K562 (cell line): ENCODE measurements around the gene RGS6. TPM values are rescaled to one million over a fixed set of nuclear protein-coding genes. Genes with fewer than 3 reads are reported as not detected.

Experiments used
- CHD4 ChIP-seq: fragments of 200-600 bp; sonication (generic); IDR thresholded peaks from 3 replicates; pipeline ENCODE4 v1.6.1; 2012; ENCODE audit warnings: low read depth, mild to moderate bottlenecking, mixed read lengths, low read length, inconsistent platforms; ENCODE audit not compliant: insufficient read depth, insufficient replicate concordance, poor library complexity, severe bottlenecking
- CREM ChIP-seq: IDR thresholded peaks from 2 replicates; pipeline ENCODE4 v1.6.1; 2014; ENCODE audit warnings: antibody characterized with exemption, low read depth
- CTCF ChIP-seq, 3 experiments: IDR thresholded peaks in 2 of 3; conservative IDR thresholded peaks in 1 of 3; 2 replicates each; pipeline ENCODE4 v1.5.1; 2011 to 2012; ENCODE audit warnings: low read length in 3 of 3, mild to moderate bottlenecking in 3 of 3, control low read depth in 2 of 3, improper control_type of control experiment in 1 of 3, inconsistent platforms in 1 of 3, low read depth in 1 of 3, mixed read lengths in 1 of 3, moderate library complexity in 1 of 3; ENCODE audit not compliant: insufficient read depth in 2 of 3
- GABPB1 ChIP-seq: sonication (generic); formaldehyde crosslinking; IDR thresholded peaks from 2 replicates; pipeline ENCODE4 v1.8.0; 2022; ENCODE audit warnings: mild to moderate bottlenecking, missing genetic modification reagents
- HNRNPH1 ChIP-seq: fragments of 200-400 bp; formaldehyde crosslinking; optimal IDR thresholded peaks from 2 replicates; pipeline ENCODE3; 2017; ENCODE audit warnings: low read depth, mild to moderate bottlenecking, low read length, moderate library complexity
- PYGO2 ChIP-seq: fragments of 450-650 bp; IDR thresholded peaks from 2 replicates; pipeline ENCODE4 v1.6.1; 2016; ENCODE audit warnings: mild to moderate bottlenecking, missing genetic modification characterization, moderate library complexity, missing compliant biosample characterization
- REST ChIP-seq, 2 experiments: fragments of 450-650 bp; formaldehyde crosslinking in 1 of 2; IDR thresholded peaks; 2 replicates each; pipeline versions ENCODE4 v1.4.0 to v1.6.1; 2014 to 2020; ENCODE audit warnings: mild to moderate bottlenecking in 2 of 2, borderline replicate concordance in 1 of 2, low read depth in 1 of 2
- ZBTB2 ChIP-seq: fragments of 450-650 bp; IDR thresholded peaks from 2 replicates; pipeline ENCODE4 v1.6.1; 2016; ENCODE audit warnings: antibody characterized with exemption
- polyA plus RNA-seq, 8 experiments: library from polyadenylated mRNA; depleted of rRNA in 4 of 8; stranded (reverse) in 5 of 8; unstranded in 3 of 8; fragments of >200 nt; fragmentation: Nextera tagmentation in 2 of 8; fragmentation: Illumina TruSeq in 1 of 8; extraction: Ambion mirVana in 2 of 8; extraction: Trizol in 1 of 8; gene quantifications; 2 replicates each; pipeline versions ENCODE4 v1.2.1 to v1.2.3, GENCODE V29; 2011 to 2014; ENCODE audit warnings: inconsistent platforms in 1 of 8, missing spikeins in 1 of 8
- total RNA-seq, 7 experiments: library from RNA; depleted of rRNA in 6 of 7; stranded (reverse); fragments of >200 nt in 6 of 7; fragmentation: Illumina TruSeq in 2 of 7; extraction: Trizol in 2 of 7; gene quantifications; 2 replicates each; pipeline versions ENCODE4 v1.2.1 to v1.2.3, GENCODE V29; 2011 to 2021; ENCODE audit warnings: low replicate concordance in 1 of 7

Gene RGS6
- total and polyA plus RNA-seq, 9 of the 15 experiments (the other 6 are each of a cell fraction or from before 2014, with no cell fraction given) = not detected

- TF ChIP-seq REST (IDR thresholded peaks at IDR 0.05; ENCODE audit: borderline replicate concordance) = no peak
- no peak for TF ChIP-seq REST (CRISPR knock-in tag; IDR thresholded peaks at IDR 0.05; ENCODE audit: low read depth)
- TF ChIP-seq CHD4 = no peak
- TF ChIP-seq HNRNPH1 = no peak
- no peak for TF ChIP-seq GABPB1 (CRISPR knock-in tag)
- TF ChIP-seq PYGO2 (tag) = no peak
- TF ChIP-seq CTCF (IDR thresholded peaks at IDR 0.05 in 2 of 3, conservative IDR thresholded peaks at IDR 0.05 in 1 of 3; ENCODE audit: insufficient read depth in 2 of 3, low read depth in 1 of 3, low read length in 3 of 3) = no peak
- no peak for TF ChIP-seq CREM
- no peak for TF ChIP-seq ZBTB2
Observed at GRCh38 chr14:72605096-72605920, 673.1 kb downstream of the RGS6 start (continued).
